SU-DHL-6 (cell line): ENCODE results near the gene PTCD1.

Experiments used
- CTCF ChIP-seq: fragments of 200-600 bp; sonication (generic); IDR thresholded peaks from one replicate; pipeline ENCODE4 v1.5.1; 2017; ENCODE audit warnings: antibody characterized with exemption, mild to moderate bottlenecking, low read length, moderate library complexity; ENCODE audit not compliant: insufficient read depth, poor library complexity, severe bottlenecking
- EZH2phosphoT487 ChIP-seq: fragments of 200-600 bp; sonication (generic), shearing (Covaris generic); conservative IDR thresholded peaks from 2 replicates; pipeline ENCODE4 v1.6.1; 2018; ENCODE audit warnings: mild to moderate bottlenecking, antibody characterized with exemption, low read length, moderate library complexity, mixed read lengths

DNA sequence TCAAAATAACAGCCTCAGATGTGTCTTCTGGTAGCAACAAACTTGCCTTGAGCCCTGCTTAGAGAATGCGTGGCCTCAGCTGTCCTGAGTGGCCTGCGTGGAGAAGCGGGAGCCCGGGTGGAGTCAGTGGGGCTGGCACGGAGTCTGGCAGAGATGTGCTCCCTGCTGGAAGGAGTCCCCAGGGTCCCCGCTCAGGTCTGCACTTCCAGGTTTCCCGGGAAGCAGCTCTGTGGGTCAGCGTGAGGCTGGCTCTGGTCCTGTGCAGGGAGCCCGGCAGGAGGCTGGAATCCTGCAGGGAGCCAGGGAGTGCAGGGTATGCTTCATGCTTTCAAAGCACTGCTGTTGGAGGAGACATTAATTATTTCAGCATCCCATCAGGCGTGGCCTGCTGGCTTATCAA is 10.3 kb upstream of the PTCD1 start:
- TF ChIP-seq CTCF: no peak
- no peak for TF ChIP-seq EZH2phosphoT487
